ENCODE data around the gene CCDC88B.

DNA sequence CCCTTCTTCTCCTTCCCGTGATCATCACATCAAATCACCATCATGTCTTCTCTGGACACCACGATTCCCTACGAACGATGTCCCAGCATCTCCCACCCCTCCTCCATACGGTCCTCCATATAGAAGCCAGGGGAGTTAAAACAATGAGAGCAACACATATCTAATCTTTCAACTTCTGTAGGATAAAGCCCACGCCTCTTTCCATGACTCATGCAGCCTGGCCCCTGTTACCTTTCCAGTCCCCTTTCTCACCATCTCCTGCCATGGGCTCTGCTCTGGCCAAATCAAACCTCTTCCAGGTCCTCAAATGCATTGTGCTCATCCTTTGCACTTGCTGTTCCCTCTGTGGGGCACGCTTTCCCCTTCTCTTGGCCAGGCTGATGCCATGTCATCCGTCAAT is 42.6 kb downstream of the CCDC88B start:
- TF ChIP-seq, protein P1, sequence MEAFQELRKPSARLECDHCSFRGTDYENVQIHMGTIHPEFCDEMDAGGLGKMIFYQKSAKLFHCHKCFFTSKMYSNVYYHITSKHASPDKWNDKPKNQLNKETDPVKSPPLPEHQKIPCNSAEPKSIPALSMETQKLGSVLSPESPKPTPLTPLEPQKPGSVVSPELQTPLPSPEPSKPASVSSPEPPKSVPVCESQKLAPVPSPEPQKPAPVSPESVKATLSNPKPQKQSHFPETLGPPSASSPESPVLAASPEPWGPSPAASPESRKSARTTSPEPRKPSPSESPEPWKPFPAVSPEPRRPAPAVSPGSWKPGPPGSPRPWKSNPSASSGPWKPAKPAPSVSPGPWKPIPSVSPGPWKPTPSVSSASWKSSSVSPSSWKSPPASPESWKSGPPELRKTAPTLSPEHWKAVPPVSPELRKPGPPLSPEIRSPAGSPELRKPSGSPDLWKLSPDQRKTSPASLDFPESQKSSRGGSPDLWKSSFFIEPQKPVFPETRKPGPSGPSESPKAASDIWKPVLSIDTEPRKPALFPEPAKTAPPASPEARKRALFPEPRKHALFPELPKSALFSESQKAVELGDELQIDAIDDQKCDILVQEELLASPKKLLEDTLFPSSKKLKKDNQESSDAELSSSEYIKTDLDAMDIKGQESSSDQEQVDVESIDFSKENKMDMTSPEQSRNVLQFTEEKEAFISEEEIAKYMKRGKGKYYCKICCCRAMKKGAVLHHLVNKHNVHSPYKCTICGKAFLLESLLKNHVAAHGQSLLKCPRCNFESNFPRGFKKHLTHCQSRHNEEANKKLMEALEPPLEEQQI (IDR thresholded peaks at IDR 0.05), result no peak
- TF ChIP-seq NFIX (CRISPR knock-in tag; IDR thresholded peaks at IDR 0.05; ENCODE audit: low read depth) (no peak), MYNN (IDR thresholded peaks at IDR 0.05) (no peak), MYNN (CRISPR knock-in tag; IDR thresholded peaks at IDR 0.05) (no peak), POLR2A (conservative IDR thresholded peaks at IDR 0.05) (no peak), ZFX (CRISPR knock-in tag; IDR thresholded peaks at IDR 0.05) (no peak), EGR1 (conservative IDR thresholded peaks at IDR 0.05) (peak; percentile 39; the same call in 1 of the 2 replicates), JUNB (CRISPR knock-in tag; conservative IDR thresholded peaks at IDR 0.05) (no peak), ZNF175 (CRISPR knock-in tag; IDR thresholded peaks at IDR 0.05; ENCODE audit: low read depth) (no peak), ESRRA (IDR thresholded peaks at IDR 0.05; ENCODE audit: borderline replicate concordance, low read depth) (no peak), BRF1 (IDR thresholded peaks at IDR 0.05; ENCODE audit: borderline replicate concordance, extremely low read depth, insufficient read length) (no peak), ZNF717 (CRISPR knock-in tag; IDR thresholded peaks at IDR 0.05) (no peak), JUND (IDR thresholded peaks at IDR 0.05; ENCODE audit: borderline replicate concordance, low read depth, low read length) (peak; percentile 70), JUND (tag; IDR thresholded peaks at IDR 0.05; ENCODE audit: borderline replicate concordance, low read depth, low read length) (peak; percentile 60; the same call in 1 of the 3 replicates)
- TF ChIP-seq, protein P2, sequence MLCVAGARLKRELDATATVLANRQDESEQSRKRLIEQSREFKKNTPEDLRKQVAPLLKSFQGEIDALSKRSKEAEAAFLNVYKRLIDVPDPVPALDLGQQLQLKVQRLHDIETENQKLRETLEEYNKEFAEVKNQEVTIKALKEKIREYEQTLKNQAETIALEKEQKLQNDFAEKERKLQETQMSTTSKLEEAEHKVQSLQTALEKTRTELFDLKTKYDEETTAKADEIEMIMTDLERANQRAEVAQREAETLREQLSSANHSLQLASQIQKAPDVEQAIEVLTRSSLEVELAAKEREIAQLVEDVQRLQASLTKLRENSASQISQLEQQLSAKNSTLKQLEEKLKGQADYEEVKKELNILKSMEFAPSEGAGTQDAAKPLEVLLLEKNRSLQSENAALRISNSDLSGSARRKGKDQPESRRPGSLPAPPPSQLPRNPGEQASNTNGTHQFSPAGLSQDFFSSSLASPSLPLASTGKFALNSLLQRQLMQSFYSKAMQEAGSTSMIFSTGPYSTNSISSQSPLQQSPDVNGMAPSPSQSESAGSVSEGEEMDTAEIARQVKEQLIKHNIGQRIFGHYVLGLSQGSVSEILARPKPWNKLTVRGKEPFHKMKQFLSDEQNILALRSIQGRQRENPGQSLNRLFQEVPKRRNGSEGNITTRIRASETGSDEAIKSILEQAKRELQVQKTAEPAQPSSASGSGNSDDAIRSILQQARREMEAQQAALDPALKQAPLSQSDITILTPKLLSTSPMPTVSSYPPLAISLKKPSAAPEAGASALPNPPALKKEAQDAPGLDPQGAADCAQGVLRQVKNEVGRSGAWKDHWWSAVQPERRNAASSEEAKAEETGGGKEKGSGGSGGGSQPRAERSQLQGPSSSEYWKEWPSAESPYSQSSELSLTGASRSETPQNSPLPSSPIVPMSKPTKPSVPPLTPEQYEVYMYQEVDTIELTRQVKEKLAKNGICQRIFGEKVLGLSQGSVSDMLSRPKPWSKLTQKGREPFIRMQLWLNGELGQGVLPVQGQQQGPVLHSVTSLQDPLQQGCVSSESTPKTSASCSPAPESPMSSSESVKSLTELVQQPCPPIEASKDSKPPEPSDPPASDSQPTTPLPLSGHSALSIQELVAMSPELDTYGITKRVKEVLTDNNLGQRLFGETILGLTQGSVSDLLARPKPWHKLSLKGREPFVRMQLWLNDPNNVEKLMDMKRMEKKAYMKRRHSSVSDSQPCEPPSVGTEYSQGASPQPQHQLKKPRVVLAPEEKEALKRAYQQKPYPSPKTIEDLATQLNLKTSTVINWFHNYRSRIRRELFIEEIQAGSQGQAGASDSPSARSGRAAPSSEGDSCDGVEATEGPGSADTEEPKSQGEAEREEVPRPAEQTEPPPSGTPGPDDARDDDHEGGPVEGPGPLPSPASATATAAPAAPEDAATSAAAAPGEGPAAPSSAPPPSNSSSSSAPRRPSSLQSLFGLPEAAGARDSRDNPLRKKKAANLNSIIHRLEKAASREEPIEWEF (CRISPR knock-in tag; IDR thresholded peaks at IDR 0.05), result no peak
- TF ChIP-seq, protein P3, sequence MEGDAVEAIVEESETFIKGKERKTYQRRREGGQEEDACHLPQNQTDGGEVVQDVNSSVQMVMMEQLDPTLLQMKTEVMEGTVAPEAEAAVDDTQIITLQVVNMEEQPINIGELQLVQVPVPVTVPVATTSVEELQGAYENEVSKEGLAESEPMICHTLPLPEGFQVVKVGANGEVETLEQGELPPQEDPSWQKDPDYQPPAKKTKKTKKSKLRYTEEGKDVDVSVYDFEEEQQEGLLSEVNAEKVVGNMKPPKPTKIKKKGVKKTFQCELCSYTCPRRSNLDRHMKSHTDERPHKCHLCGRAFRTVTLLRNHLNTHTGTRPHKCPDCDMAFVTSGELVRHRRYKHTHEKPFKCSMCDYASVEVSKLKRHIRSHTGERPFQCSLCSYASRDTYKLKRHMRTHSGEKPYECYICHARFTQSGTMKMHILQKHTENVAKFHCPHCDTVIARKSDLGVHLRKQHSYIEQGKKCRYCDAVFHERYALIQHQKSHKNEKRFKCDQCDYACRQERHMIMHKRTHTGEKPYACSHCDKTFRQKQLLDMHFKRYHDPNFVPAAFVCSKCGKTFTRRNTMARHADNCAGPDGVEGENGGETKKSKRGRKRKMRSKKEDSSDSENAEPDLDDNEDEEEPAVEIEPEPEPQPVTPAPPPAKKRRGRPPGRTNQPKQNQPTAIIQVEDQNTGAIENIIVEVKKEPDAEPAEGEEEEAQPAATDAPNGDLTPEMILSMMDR (IDR thresholded peaks at IDR 0.05 in 2 of 3, conservative IDR thresholded peaks at IDR 0.05 in 1 of 3; ENCODE audit: insufficient read depth in 2 of 3, low read depth in 1 of 3, low read length in 3 of 3), result no peak
